Measurements from ENCODE around the gene BICC1.

BICC1 gene

DNA sequence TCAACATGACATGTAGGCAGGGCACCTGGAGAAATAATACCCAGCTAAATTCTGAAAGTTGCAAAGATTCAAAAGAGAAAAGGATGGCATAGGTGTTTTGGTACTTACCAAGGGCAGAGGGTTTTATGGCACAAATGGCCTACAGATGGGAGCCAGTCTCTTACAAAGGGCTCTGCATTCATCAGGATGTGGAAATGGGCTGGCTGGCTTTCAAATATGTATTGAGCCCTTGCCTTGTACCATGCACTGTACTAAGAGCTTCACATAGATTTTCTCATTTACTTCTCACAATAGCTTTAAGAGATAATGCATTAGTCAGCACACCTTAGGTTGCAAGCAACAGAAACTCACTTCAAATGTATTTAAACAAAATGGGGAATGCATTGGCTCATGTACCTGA is 327.1 kb downstream of the BICC1 start:
- H3K36me3 ChIP-seq (ENCODE audit: insufficient read depth, low read length): no peaks in the 10 kb centered on the region
- H3K4me2 ChIP-seq (ENCODE audit: low read depth, low read length, poor library complexity, severe bottlenecking): no peak overlapping the region
- no peaks in the 10 kb centered on the region for H3F3A ChIP-seq (ENCODE audit: low read depth)
- H3K4me1 ChIP-seq (ENCODE audit: insufficient read depth, low read length, poor library complexity, severe bottlenecking): no peaks in the 10 kb centered on the region
- H2AFZ ChIP-seq (ENCODE audit: low read length): no peak overlapping the region
- TF ChIP-seq, protein P1, sequence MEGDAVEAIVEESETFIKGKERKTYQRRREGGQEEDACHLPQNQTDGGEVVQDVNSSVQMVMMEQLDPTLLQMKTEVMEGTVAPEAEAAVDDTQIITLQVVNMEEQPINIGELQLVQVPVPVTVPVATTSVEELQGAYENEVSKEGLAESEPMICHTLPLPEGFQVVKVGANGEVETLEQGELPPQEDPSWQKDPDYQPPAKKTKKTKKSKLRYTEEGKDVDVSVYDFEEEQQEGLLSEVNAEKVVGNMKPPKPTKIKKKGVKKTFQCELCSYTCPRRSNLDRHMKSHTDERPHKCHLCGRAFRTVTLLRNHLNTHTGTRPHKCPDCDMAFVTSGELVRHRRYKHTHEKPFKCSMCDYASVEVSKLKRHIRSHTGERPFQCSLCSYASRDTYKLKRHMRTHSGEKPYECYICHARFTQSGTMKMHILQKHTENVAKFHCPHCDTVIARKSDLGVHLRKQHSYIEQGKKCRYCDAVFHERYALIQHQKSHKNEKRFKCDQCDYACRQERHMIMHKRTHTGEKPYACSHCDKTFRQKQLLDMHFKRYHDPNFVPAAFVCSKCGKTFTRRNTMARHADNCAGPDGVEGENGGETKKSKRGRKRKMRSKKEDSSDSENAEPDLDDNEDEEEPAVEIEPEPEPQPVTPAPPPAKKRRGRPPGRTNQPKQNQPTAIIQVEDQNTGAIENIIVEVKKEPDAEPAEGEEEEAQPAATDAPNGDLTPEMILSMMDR (conservative IDR thresholded peaks at IDR 0.05; ENCODE audit: low read length): no peak
- TF ChIP-seq EZH2phosphoT487 (IDR thresholded peaks at IDR 0.05; ENCODE audit: borderline replicate concordance): no peak
- H3K9me3 ChIP-seq (ENCODE audit: insufficient read depth, low read depth, low read length): no peaks in the 10 kb centered on the region
- no peaks in the 10 kb centered on the region for H4K20me1 ChIP-seq (ENCODE audit: insufficient read depth, low read length, poor library complexity, severe bottlenecking)
- no peak overlapping the region for H3K4me3 ChIP-seq (ENCODE audit: low read length, poor library complexity, severe bottlenecking)
- no peaks in the 10 kb centered on the region for H3K9me2 ChIP-seq (replicated peaks; ENCODE audit: low read depth, low read length)
- H3K79me2 ChIP-seq (ENCODE audit: insufficient read depth, low read length): no peaks in the 10 kb centered on the region
- no peaks in the 10 kb centered on the region for H3K27me3 ChIP-seq (ENCODE audit: insufficient read depth, low read length, poor library complexity, severe bottlenecking)
- no peak overlapping the region for H3K9ac ChIP-seq (ENCODE audit: low read depth, low read length, poor library complexity, severe bottlenecking)

DNA sequence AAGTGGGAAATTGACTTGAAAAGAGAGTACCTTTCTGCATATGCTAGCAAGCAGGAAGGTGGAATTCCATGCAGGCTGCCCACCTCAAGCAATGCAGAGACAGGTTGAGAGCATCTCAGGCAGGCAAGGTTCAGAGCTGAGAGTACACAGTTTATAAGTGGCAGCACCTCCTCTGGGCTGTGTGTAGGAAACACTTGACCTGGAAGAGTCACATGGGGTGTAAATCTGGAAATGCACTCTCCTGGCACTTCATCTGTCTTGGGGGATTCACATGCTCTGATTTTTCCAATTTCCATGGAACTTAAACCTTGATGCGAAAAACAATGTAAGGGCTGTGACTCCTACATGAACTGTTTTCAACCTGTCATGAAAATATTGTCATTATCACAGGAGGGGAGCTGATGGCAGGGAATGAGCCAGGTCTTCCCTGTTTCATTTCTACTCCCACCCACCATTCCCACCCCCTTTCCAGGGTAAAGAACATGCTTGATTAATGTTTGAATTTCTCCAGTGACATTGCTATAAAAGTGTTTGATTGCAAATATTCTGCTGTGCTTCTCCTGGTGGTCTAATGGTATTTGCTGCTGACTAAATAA is 328.3 kb downstream of the BICC1 start:
- Histone ChIP-seq H3K4me3 (ENCODE audit: low read length, poor library complexity, severe bottlenecking) (no peak overlapping the region), H3K27me3 (ENCODE audit: insufficient read depth, low read length, poor library complexity, severe bottlenecking) (no peaks in the 10 kb centered on the region), H3K9ac (ENCODE audit: low read depth, low read length, poor library complexity, severe bottlenecking) (no peak overlapping the region), H3K9me2 (replicated peaks; ENCODE audit: low read depth, low read length) (no peaks in the 10 kb centered on the region), H3K36me3 (ENCODE audit: insufficient read depth, low read length) (no peaks in the 10 kb centered on the region), H3K9me3 (ENCODE audit: insufficient read depth, low read depth, low read length) (no peaks in the 10 kb centered on the region), H3F3A (ENCODE audit: low read depth) (no peaks in the 10 kb centered on the region), H3K4me2 (ENCODE audit: low read depth, low read length, poor library complexity, severe bottlenecking) (no peak overlapping the region), H3K79me2 (ENCODE audit: insufficient read depth, low read length) (no peaks in the 10 kb centered on the region), H2AFZ (ENCODE audit: low read length) (no peak overlapping the region), H3K4me1 (ENCODE audit: insufficient read depth, low read length, poor library complexity, severe bottlenecking) (no peaks in the 10 kb centered on the region), H4K20me1 (ENCODE audit: insufficient read depth, low read length, poor library complexity, severe bottlenecking) (no peaks in the 10 kb centered on the region)
- TF ChIP-seq, protein P1 (conservative IDR thresholded peaks at IDR 0.05; ENCODE audit: low read length): no peak
- TF ChIP-seq EZH2phosphoT487 (IDR thresholded peaks at IDR 0.05; ENCODE audit: borderline replicate concordance): no peak

DNA sequence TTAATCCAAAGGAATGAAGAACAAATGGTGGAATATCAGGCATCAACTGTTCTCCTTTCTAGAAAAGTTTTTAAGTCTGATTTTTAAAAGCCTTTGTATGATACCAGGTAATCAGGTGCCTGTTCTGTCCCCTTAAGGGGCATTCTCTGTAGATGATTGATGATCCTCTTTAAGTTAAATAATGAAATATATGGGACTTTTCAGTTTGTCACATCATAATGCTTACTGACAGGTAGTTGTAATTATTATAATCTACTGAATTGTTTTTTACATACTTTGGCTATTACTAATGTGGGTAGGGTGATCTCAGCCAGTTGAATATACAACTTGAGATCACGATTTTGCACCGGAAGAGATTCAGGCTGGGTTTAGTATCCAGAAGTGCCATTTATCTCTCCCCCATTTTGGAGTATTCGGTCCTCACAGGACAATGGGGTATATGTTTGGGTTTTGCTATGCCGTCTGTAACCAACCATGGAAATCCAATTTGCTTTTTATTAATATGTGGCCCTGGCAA is 330.2 kb downstream of the BICC1 start:
- Histone ChIP-seq H2AFZ (ENCODE audit: low read length) (no peak overlapping the region), H3K9ac (ENCODE audit: low read depth, low read length, poor library complexity, severe bottlenecking) (no peak overlapping the region), H4K20me1 (ENCODE audit: insufficient read depth, low read length, poor library complexity, severe bottlenecking) (no peaks in the 10 kb centered on the region), H3K4me3 (ENCODE audit: low read length, poor library complexity, severe bottlenecking) (no peak overlapping the region), H3F3A (ENCODE audit: low read depth) (no peaks in the 10 kb centered on the region), H3K36me3 (ENCODE audit: insufficient read depth, low read length) (no peaks in the 10 kb centered on the region), H3K27me3 (ENCODE audit: insufficient read depth, low read length, poor library complexity, severe bottlenecking) (no peaks in the 10 kb centered on the region), H3K9me3 (ENCODE audit: insufficient read depth, low read depth, low read length) (no peaks in the 10 kb centered on the region), H3K4me2 (ENCODE audit: low read depth, low read length, poor library complexity, severe bottlenecking) (no peak overlapping the region), H3K9me2 (replicated peaks; ENCODE audit: low read depth, low read length) (no peaks in the 10 kb centered on the region), H3K79me2 (ENCODE audit: insufficient read depth, low read length) (no peaks in the 10 kb centered on the region), H3K4me1 (ENCODE audit: insufficient read depth, low read length, poor library complexity, severe bottlenecking) (no peaks in the 10 kb centered on the region)
- TF ChIP-seq, protein P1 (conservative IDR thresholded peaks at IDR 0.05; ENCODE audit: low read length): no peak
- no peak for TF ChIP-seq EZH2phosphoT487 (IDR thresholded peaks at IDR 0.05; ENCODE audit: borderline replicate concordance)
